Caco-2 (cell line): ENCODE results near the gene PSG2. TPM values are rescaled to one million over a fixed set of nuclear protein-coding genes. Genes with fewer than 3 reads are reported as not detected.
"Not testable (repeated sequence)": the region's sequence is repeated elsewhere in the genome, so short reads cannot be mapped to it uniquely, and the experiment has no call there.

ENCODE experiments used
- BruUV-seq: library from RNA; stranded (reverse); fragments of 400-500 nt; replicated peaks from 2 replicates; lab custom pipeline; 2021; lab: Mats Ljungman, UMichigan
- CTCF ChIA-PET: fragments of 300-600 bp; sonication (Branson Sonifier 250); formaldehyde crosslinking; loops from one replicate; lab custom pipeline; 2022; ENCODE audit warnings: antibody characterized with exemption; lab: Charles Lee
- POLR2A ChIA-PET: fragments of 300-600 bp; sonication (Branson Sonifier 250); formaldehyde crosslinking; loops from one replicate; lab custom pipeline; 2022; ENCODE audit warnings: antibody characterized with exemption; lab: Charles Lee
- DNase-seq, 2 experiments: peaks; one replicate each; pipeline versions ENCODE4 v3.0.0 to v3.0.0-alpha.2; 2020 to 2022
- H3K27me3 ChIP-seq: replicated peaks from 2 replicates; pipeline ENCODE4 v1.6.0; 2011; ENCODE audit warnings: low read length; ENCODE audit not compliant: control insufficient read depth, insufficient read depth
- H3K36me3 ChIP-seq: 2 replicates; pipeline ENCODE4 v1.5.1; 2011; ENCODE audit warnings: low read length; ENCODE audit not compliant: control insufficient read depth, insufficient read depth
- H3K4me1 ChIP-seq: fragments of 250-450 bp; sonication (Bioruptor Pico); 2 replicates; pipeline ENCODE4 v1.5.1; 2020; ENCODE audit warnings: mild to moderate bottlenecking
- H3K4me3 ChIP-seq: 2 replicates; pipeline ENCODE4 v1.5.1; 2011; ENCODE audit warnings: low read depth, mild to moderate bottlenecking, control low read depth, low read length
- H3K9me3 ChIP-seq: fragments of 250-450 bp; sonication (Bioruptor Pico); 2 replicates; pipeline ENCODE4 v1.5.1; 2020; ENCODE audit warnings: mild to moderate bottlenecking, moderate library complexity
- H3K27ac Mint-ChIP-seq: one replicate; pipeline ENCODE4 v1.8.0; 2022; ENCODE audit warnings: mixed read lengths; ENCODE audit not compliant: unreplicated experiment
- H3K27me3 Mint-ChIP-seq: one replicate; pipeline ENCODE4 v1.8.0; 2022; ENCODE audit warnings: mixed read lengths; ENCODE audit not compliant: insufficient read depth, unreplicated experiment
- H3K36me3 Mint-ChIP-seq: one replicate; pipeline ENCODE4 v1.8.0; 2022; ENCODE audit warnings: mild to moderate bottlenecking, mixed read lengths; ENCODE audit not compliant: insufficient read depth, unreplicated experiment
- H3K4me1 Mint-ChIP-seq: one replicate; pipeline ENCODE4 v1.8.0; 2022; ENCODE audit warnings: low read depth, mixed read lengths; ENCODE audit not compliant: unreplicated experiment
- H3K4me3 Mint-ChIP-seq: one replicate; pipeline ENCODE4 v1.8.0; 2022; ENCODE audit warnings: mild to moderate bottlenecking, moderate library complexity, mixed read lengths; ENCODE audit not compliant: unreplicated experiment
- H3K9me3 Mint-ChIP-seq: one replicate; pipeline ENCODE4 v1.8.0; 2022; ENCODE audit warnings: mixed read lengths; ENCODE audit not compliant: unreplicated experiment
- intact Hi-C: fragments of 100-400 bp; cut with micrococcal nuclease; formaldehyde crosslinking; loops from one replicate; pipeline ENCODE4 v1.10.0; 2022; ENCODE audit not compliant: unreplicated experiment
- total RNA-seq: library from RNA; stranded (reverse); gene quantifications from 2 replicates; pipeline ENCODE4 v1.2.3, GENCODE V29; 2022
- TF ChIP-seq, protein P1 (sequence below), 2 experiments: fragments of 200-600 bp in 1 of 2; IDR thresholded peaks; 1 replicate in 1 of 2; 2 replicates in 1 of 2; pipeline versions ENCODE4 v1.5.1 to v1.8.0; 2011 to 2022; ENCODE audit warnings: antibody characterized with exemption in 1 of 2, control low read depth in 1 of 2, inconsistent platforms in 1 of 2, low read depth in 1 of 2, low read length in 1 of 2, mild to moderate bottlenecking in 1 of 2, moderate library complexity in 1 of 2; ENCODE audit not compliant: insufficient read depth in 1 of 2, severe bottlenecking in 1 of 2, unreplicated experiment in 1 of 2

PSG2 gene
- total RNA-seq, 1 experiment from 2014 or later: 0.45 TPM

DNA sequence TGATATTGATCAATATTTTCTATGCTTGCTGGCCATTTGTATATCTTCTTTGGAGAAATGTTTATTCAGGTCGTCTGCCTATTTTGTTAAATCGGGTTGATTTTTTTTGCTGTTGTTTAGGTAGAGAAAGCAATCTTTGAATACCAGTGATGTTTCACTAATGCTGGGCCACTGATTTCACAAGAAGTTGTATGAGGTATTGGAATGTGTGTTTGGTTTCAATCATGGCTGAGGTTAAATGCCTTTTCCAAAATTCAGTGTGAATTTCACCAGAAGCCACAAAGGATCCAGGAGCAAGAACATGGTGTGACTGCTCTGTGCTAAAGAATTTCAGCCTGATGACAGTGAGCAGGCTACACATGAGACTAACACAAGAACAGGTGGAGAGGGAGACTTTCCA lies 32.1 kb upstream of the PSG2 start:
- H3K27me3 Mint-ChIP-seq, H3K36me3 Mint-ChIP-seq, H3K4me1 ChIP-seq, H3K4me1 Mint-ChIP-seq, H3K27ac Mint-ChIP-seq, H3K9me3 ChIP-seq, POLR2A ChIA-PET, H3K36me3 ChIP-seq, BruUV-seq, intact Hi-C loops, DNase-seq, H3K27me3 ChIP-seq, CTCF ChIA-PET, H3K4me3 Mint-ChIP-seq, H3K4me3 ChIP-seq: not testable (repeated sequence)
- peaks cover 44% of the 10 kb centered on the region for H3K9me3 Mint-ChIP-seq

DNA sequence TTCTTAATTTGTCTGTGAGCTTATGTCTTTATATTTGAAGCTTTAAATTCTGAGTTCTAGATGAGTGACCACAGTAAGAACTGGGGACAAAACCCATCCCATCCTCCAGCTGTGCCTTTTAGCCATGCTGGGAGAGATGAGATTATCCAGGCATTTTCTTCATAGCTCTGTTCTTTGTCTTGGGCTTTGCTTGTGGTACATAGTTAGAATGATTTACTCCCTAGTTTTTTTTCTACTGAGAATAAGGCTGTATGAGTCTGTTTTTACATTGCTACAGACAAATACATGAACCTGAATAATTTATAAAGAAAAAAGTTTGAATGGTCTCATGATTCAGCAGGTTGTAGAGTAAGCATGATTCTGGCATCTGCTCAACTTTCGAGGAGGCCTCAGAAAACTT lies 24.9 kb upstream of the PSG2 start:
- H3K36me3 ChIP-seq, BruUV-seq, CTCF ChIA-PET, H3K4me3 ChIP-seq, H3K4me3 Mint-ChIP-seq, H3K27ac Mint-ChIP-seq, intact Hi-C loops, H3K4me1 ChIP-seq, H3K36me3 Mint-ChIP-seq, DNase-seq, H3K27me3 Mint-ChIP-seq, H3K4me1 Mint-ChIP-seq, H3K9me3 ChIP-seq, H3K27me3 ChIP-seq, POLR2A ChIA-PET: not testable (repeated sequence)
- peaks cover 28% of the 10 kb centered on the region for H3K9me3 Mint-ChIP-seq

GRCh38 chr19:43105496-43105895 lies 23.0 kb upstream of the PSG2 start:
- ChIA-PET POLR2A (no interaction called here), CTCF (no interaction called here)
- Mint-ChIP-seq H3K27ac (no peak overlapping the region), H3K4me3 (no peak overlapping the region), H3K9me3 (peaks cover 41% of the 10 kb centered on the region), H3K4me1 (no peaks in the 10 kb centered on the region), H3K27me3 (no peaks in the 10 kb centered on the region), H3K36me3 (no peaks in the 10 kb centered on the region)
- no peak overlapping the region for H3K4me3 ChIP-seq
- H3K36me3 ChIP-seq: no peaks in the 10 kb centered on the region
- DNase-seq: no peak
- TF ChIP-seq, protein P1, sequence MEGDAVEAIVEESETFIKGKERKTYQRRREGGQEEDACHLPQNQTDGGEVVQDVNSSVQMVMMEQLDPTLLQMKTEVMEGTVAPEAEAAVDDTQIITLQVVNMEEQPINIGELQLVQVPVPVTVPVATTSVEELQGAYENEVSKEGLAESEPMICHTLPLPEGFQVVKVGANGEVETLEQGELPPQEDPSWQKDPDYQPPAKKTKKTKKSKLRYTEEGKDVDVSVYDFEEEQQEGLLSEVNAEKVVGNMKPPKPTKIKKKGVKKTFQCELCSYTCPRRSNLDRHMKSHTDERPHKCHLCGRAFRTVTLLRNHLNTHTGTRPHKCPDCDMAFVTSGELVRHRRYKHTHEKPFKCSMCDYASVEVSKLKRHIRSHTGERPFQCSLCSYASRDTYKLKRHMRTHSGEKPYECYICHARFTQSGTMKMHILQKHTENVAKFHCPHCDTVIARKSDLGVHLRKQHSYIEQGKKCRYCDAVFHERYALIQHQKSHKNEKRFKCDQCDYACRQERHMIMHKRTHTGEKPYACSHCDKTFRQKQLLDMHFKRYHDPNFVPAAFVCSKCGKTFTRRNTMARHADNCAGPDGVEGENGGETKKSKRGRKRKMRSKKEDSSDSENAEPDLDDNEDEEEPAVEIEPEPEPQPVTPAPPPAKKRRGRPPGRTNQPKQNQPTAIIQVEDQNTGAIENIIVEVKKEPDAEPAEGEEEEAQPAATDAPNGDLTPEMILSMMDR (IDR thresholded peaks at IDR 0.05; ENCODE audit: insufficient read depth in 1 of 2, low read depth in 1 of 2, low read length in 1 of 2, severe bottlenecking in 1 of 2, unreplicated experiment in 1 of 2): no peak
- BruUV-seq: no TSS peak
- no peaks in the 10 kb centered on the region for H3K4me1 ChIP-seq
- intact Hi-C loops: no loop called here
- H3K27me3 ChIP-seq: no peaks in the 10 kb centered on the region
- H3K9me3 ChIP-seq: peaks cover 3% of the 10 kb centered on the region; the same call in 1 of the 2 replicates

GRCh38 chr19:43104215-43104850 lies 21.8 kb upstream of the PSG2 start:
- H3K27me3 Mint-ChIP-seq, H3K9me3 ChIP-seq, BruUV-seq, CTCF ChIA-PET, POLR2A ChIA-PET, H3K4me3 ChIP-seq, H3K27me3 ChIP-seq, H3K27ac Mint-ChIP-seq, H3K4me1 Mint-ChIP-seq, H3K36me3 Mint-ChIP-seq, H3K4me3 Mint-ChIP-seq, H3K4me1 ChIP-seq, H3K36me3 ChIP-seq: not testable (repeated sequence)
- intact Hi-C loops: loop anchor here (1.0 kb wide), 1 partner anchor 170 kb away; no protein-coding TSS in a partner anchor
- TF ChIP-seq, protein P1 (IDR thresholded peaks at IDR 0.05; ENCODE audit: insufficient read depth in 1 of 2, low read depth in 1 of 2, low read length in 1 of 2, severe bottlenecking in 1 of 2, unreplicated experiment in 1 of 2): peak in 1 of 2 experiments; percentile 6
- peaks cover 41% of the 10 kb centered on the region for H3K9me3 Mint-ChIP-seq
- DNase-seq: peak in 1 of 2 experiments; percentile 23
